DND-41 (cell line): Measurements from ENCODE around the gene PER1.

Experiments used
- ATAC-seq: fragments of 200-7000 bp; cut with Tn5 transposase; 3 replicates; pipeline ENCODE4 v1.9.1; 2021; ENCODE audit warnings: low read depth; ENCODE audit not compliant: insufficient read depth
- DNase-seq: peaks from one replicate; pipeline ENCODE4 v3.0.0-alpha.2; 2020
- H2AFZ ChIP-seq: 2 replicates; pipeline ENCODE4 v1.6.0; 2012; ENCODE audit warnings: low read depth, low read length
- H3K27ac ChIP-seq: 2 replicates; pipeline ENCODE4 v1.5.1; 2012; ENCODE audit warnings: low read length, inconsistent platforms
- H3K27me3 ChIP-seq: fragments of 200-600 bp; sonication (generic); 2 replicates; pipeline ENCODE4 v1.6.0; 2012; ENCODE audit warnings: low read length, mild to moderate bottlenecking, inconsistent platforms; ENCODE audit not compliant: insufficient read depth, poor library complexity
- H3K36me3 ChIP-seq: 2 replicates; pipeline ENCODE4 v1.5.1; 2012; ENCODE audit warnings: low read length, inconsistent platforms; ENCODE audit not compliant: insufficient read depth
- H3K4me1 ChIP-seq: 2 replicates; pipeline ENCODE4 v1.5.1; 2012; ENCODE audit warnings: mild to moderate bottlenecking, low read length; ENCODE audit not compliant: insufficient read depth
- H3K4me2 ChIP-seq: 2 replicates; pipeline ENCODE4 v1.6.0; 2012; ENCODE audit warnings: mild to moderate bottlenecking, moderate library complexity, low read length, inconsistent platforms; ENCODE audit not compliant: insufficient read depth
- H3K4me3 ChIP-seq, 2 experiments: fragments of 200-600 bp in 1 of 2; shearing (Covaris generic) in 1 of 2; 2 replicates each; pipeline ENCODE4 v1.5.1; 2012 to 2016; ENCODE audit warnings: inconsistent platforms in 2 of 2, low read length in 2 of 2, mild to moderate bottlenecking in 2 of 2, low read depth in 1 of 2, moderate library complexity in 1 of 2
- H3K79me2 ChIP-seq: 2 replicates; pipeline ENCODE4 v1.6.0; 2012; ENCODE audit warnings: low read length, inconsistent platforms; ENCODE audit not compliant: insufficient read depth
- H3K9ac ChIP-seq: 2 replicates; pipeline ENCODE4 v1.6.0; 2012; ENCODE audit warnings: low read depth, mild to moderate bottlenecking, inconsistent platforms, low read length, moderate library complexity
- H3K9me3 ChIP-seq: 2 replicates; pipeline ENCODE4 v1.5.1; 2012; ENCODE audit warnings: low read length, moderate library complexity, mild to moderate bottlenecking, inconsistent platforms; ENCODE audit not compliant: insufficient read depth, severe bottlenecking
- H4K20me1 ChIP-seq: 2 replicates; pipeline ENCODE4 v1.6.0; 2012; ENCODE audit warnings: low read length; ENCODE audit not compliant: insufficient read depth
- CTCF ChIP-seq: IDR thresholded peaks from 2 replicates; pipeline ENCODE4 v1.5.1; 2012; ENCODE audit warnings: borderline replicate concordance, low read length, moderate library complexity, mild to moderate bottlenecking; ENCODE audit not compliant: poor library complexity, severe bottlenecking; ENCODE audit errors: extremely low read depth
- EZH2 ChIP-seq: IDR thresholded peaks from 3 replicates; pipeline ENCODE4 v1.6.1; 2012; ENCODE audit warnings: borderline replicate concordance, low read depth, mild to moderate bottlenecking, moderate library complexity, low read length, inconsistent platforms; ENCODE audit not compliant: severe bottlenecking

PER1 gene

DNA sequence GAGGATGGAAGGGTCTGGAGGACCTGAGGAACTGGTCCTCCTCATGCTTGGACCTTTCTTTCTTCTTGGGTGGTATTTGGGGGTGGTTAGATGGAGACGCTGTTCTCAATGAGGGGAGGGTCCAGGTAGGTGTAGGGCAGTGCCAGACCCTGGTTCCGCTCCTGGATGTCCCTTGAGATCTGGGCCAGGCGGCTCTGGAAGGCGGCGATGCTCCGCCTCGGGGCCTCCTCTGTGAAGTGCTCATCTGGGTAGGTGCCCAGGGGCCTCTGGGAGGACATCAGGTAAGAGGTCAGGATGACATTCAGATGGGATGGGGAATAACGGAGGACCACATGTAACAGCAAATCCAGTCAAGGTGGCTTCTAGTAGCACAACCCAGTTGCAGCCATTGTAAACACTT, 55.7 kb downstream of the PER1 start:
- Histone ChIP-seq H3K9ac (no peak overlapping the region), H3K27me3 (peaks cover 4% of the 10 kb centered on the region), H4K20me1 (no peaks in the 10 kb centered on the region), H3K79me2 (no peaks in the 10 kb centered on the region), H3K4me2 (no peak overlapping the region), H3K9me3 (no peaks in the 10 kb centered on the region), H3K36me3 (no peaks in the 10 kb centered on the region), H3K27ac (no peak overlapping the region), H3K4me3 (no peak overlapping the region), H2AFZ (no peak overlapping the region), H3K4me1 (peaks cover 10% of the 10 kb centered on the region)
- TF ChIP-seq EZH2 (no peak), CTCF (no peak)
- ATAC-seq (no peak), DNase-seq (no peak)

GRCh38 chr17:8095361-8095760, 56.8 kb downstream of the PER1 start:
- Histone ChIP-seq H2AFZ (no peak overlapping the region), H3K79me2 (no peaks in the 10 kb centered on the region), H3K27ac (no peak overlapping the region), H3K4me2 (no peak overlapping the region), H3K4me1 (peaks cover 10% of the 10 kb centered on the region), H3K27me3 (peaks cover 4% of the 10 kb centered on the region), H3K36me3 (no peaks in the 10 kb centered on the region), H3K9ac (no peak overlapping the region), H3K9me3 (no peaks in the 10 kb centered on the region), H4K20me1 (no peaks in the 10 kb centered on the region), H3K4me3 (no peak overlapping the region)
- TF ChIP-seq EZH2, result no peak
- ATAC-seq (no peak), DNase-seq (no peak)

GRCh38 chr17:8091033-8091687, 61.0 kb downstream of the PER1 start:
- H3K4me3 ChIP-seq, result no peak overlapping the region
- no peaks in the 10 kb centered on the region for H3K36me3 ChIP-seq
- DNase-seq, result no peak
- H3K79me2 ChIP-seq, result no peaks in the 10 kb centered on the region
- H3K4me1 ChIP-seq, result peaks cover 10% of the 10 kb centered on the region
- H3K9ac ChIP-seq, result no peak overlapping the region
- TF ChIP-seq CTCF (no peak), EZH2 (no peak)
- H3K9me3 ChIP-seq, result no peaks in the 10 kb centered on the region
- no peak overlapping the region for H3K4me2 ChIP-seq
- no peak for ATAC-seq
- no peaks in the 10 kb centered on the region for H4K20me1 ChIP-seq
- H2AFZ ChIP-seq, result no peak overlapping the region
- peaks cover 11% of the 10 kb centered on the region for H3K27me3 ChIP-seq
- no peak overlapping the region for H3K27ac ChIP-seq
